ENCODE results near the gene PES1.

- no peak for TF ChIP-seq CTCF (conservative IDR thresholded peaks at IDR 0.05 in 1 of 2, IDR thresholded peaks at IDR 0.05 in 1 of 2; ENCODE audit: low read depth in 1 of 2, low read length in 2 of 2)
- no peak for TF ChIP-seq EZH2 (IDR thresholded peaks at IDR 0.05; ENCODE audit: low read length, missing control alignments)
Measured at GRCh38 chr22:30573594-30574094, 18.1 kb downstream of the PES1 start.

Measured in fibroblast of lung (primary cell).